ENCODE data around the gene SLC24A3.

DNA sequence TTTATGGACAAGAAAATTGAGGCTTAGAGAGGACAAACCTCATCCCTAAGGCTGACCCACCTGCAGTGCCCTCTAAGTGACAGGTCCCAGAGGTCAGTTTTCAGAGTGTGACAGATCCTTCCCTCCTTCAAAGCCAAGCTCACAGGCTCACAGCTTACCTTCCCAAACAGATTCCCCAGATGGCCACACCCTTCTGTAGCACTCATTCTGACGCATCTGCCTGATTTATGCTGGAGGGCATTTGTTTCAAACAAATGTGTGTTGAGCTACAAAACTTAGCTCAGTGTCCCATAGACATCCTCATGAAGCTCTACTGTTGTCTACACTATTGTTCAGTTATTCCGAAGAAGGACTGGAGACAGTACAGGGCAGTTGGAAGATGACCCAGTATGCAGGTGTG is 485.0 kb downstream of the SLC24A3 start:
- TF ChIP-seq, protein P1, sequence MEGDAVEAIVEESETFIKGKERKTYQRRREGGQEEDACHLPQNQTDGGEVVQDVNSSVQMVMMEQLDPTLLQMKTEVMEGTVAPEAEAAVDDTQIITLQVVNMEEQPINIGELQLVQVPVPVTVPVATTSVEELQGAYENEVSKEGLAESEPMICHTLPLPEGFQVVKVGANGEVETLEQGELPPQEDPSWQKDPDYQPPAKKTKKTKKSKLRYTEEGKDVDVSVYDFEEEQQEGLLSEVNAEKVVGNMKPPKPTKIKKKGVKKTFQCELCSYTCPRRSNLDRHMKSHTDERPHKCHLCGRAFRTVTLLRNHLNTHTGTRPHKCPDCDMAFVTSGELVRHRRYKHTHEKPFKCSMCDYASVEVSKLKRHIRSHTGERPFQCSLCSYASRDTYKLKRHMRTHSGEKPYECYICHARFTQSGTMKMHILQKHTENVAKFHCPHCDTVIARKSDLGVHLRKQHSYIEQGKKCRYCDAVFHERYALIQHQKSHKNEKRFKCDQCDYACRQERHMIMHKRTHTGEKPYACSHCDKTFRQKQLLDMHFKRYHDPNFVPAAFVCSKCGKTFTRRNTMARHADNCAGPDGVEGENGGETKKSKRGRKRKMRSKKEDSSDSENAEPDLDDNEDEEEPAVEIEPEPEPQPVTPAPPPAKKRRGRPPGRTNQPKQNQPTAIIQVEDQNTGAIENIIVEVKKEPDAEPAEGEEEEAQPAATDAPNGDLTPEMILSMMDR (IDR thresholded peaks at IDR 0.05), result no peak
- TF ChIP-seq POLR2A (IDR thresholded peaks at IDR 0.05) (no peak), POLR2AphosphoS5 (IDR thresholded peaks at IDR 0.05) (no peak)

Data from breast epithelium (tissue), 3 donors.